Fibroblast of villous mesenchyme (primary cell): ENCODE measurements around the gene STX8. TPM values are rescaled to one million over a fixed set of nuclear protein-coding genes. Genes with fewer than 3 reads are reported as not detected.

Experiments
- DNase-seq: peaks from one replicate; pipeline ENCODE4 v3.0.0-alpha.2; 2010; ENCODE audit warnings: low read depth
- H3K4me3 ChIP-seq: 2 replicates; pipeline ENCODE4 v1.5.1; 2011; ENCODE audit warnings: low read depth, mild to moderate bottlenecking, low read length
- total RNA-seq: library from RNA; depleted of rRNA; stranded (reverse); fragments of >200 nt; gene quantifications from 2 replicates; pipeline ENCODE4 v1.2.3, GENCODE V29; 2012
- TF ChIP-seq, protein P1 (sequence below): IDR thresholded peaks from 2 replicates; pipeline ENCODE4 v1.5.1; 2012; ENCODE audit warnings: low read depth, mild to moderate bottlenecking, low read length; ENCODE audit not compliant: insufficient read depth

The STX8 gene
- total RNA-seq, 1 donor = 91.1 TPM

DNA sequence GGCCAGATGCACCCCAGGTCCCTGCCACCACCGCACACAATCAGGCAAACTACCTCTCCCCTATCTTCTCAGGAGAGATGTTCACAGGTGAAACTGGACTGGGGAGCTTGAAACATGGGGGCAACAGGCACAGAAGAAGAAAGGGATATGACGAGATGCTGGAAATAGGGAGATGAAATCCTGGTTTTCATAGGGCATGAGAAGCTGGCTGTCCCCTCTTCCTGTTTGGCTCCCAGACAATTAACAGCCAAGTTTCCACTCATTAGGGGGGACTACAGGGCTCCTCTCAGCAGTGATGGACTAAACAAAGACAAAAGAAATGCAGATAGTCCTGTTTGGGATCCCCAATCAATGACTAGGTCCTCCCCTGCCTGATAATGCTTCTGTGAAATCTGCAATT, 288.3 kb downstream of the STX8 start:
- TF ChIP-seq, protein P1, sequence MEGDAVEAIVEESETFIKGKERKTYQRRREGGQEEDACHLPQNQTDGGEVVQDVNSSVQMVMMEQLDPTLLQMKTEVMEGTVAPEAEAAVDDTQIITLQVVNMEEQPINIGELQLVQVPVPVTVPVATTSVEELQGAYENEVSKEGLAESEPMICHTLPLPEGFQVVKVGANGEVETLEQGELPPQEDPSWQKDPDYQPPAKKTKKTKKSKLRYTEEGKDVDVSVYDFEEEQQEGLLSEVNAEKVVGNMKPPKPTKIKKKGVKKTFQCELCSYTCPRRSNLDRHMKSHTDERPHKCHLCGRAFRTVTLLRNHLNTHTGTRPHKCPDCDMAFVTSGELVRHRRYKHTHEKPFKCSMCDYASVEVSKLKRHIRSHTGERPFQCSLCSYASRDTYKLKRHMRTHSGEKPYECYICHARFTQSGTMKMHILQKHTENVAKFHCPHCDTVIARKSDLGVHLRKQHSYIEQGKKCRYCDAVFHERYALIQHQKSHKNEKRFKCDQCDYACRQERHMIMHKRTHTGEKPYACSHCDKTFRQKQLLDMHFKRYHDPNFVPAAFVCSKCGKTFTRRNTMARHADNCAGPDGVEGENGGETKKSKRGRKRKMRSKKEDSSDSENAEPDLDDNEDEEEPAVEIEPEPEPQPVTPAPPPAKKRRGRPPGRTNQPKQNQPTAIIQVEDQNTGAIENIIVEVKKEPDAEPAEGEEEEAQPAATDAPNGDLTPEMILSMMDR = no peak
- DNase-seq = no peak
- no peak overlapping the region for H3K4me3 ChIP-seq

DNA sequence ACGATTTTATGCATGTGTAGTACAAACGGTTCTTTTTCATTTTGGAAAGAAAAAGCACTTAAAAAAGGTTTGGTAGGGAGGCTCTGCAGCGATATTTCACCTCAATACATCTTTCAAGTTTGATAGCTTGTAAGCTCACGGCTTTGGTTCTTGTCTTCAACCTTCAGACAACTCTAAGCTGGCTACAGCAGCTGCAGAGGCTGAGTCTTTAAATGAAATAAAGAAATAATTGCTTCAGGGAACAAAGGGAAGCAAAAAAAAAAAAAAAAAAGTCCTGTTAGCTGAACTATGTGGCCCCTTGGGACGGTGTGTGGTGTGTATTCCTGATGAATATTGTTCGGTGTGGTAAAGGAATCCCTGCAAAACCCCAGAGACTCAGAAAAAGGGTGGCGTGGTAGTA, 289.2 kb downstream of the STX8 start:
- peak overlapping the region; percentile 33 for H3K4me3 ChIP-seq
- no peak for DNase-seq
- TF ChIP-seq, protein P1 = no peak

DNA sequence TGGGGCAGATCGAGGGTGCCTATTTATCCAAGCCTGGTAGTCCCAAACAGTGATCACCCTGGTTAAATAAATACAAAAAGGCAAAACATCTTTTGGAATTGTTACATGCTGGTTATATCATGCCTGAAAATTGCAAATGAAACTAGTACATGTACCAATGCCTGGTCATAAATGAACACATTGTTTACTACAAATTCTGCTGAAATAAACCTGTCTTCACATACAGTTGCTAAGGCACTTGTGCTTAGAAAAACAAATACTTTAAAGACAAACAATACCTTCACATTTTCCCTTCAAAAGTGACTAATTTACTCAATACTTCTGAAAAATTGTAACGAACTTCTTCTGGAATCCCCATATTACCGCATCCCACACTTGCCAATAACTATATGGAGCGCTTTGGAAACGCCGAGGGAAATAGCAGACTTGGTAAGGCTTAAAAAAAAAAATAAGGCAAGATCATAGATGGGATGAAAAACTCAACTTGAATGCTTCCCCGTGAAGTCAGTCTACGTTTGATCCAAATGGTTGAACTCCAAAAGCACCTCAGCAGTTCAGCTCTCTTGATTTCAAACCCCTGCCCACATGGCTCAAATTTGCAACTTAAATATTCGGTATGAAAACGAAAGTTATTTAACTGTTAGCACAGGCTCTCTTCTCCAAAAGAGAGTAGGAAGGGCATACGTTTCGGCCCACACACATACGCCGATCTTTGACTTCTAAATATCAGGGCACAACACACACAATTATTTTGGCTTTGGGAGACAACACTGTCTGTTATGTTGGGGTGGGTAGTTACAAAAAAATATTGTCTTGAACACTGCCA, 289.8 kb downstream of the STX8 start:
- TF ChIP-seq, protein P1 = no peak
- DNase-seq = peak; percentile 26
- H3K4me3 ChIP-seq = peak overlapping the region; percentile 33

DNA sequence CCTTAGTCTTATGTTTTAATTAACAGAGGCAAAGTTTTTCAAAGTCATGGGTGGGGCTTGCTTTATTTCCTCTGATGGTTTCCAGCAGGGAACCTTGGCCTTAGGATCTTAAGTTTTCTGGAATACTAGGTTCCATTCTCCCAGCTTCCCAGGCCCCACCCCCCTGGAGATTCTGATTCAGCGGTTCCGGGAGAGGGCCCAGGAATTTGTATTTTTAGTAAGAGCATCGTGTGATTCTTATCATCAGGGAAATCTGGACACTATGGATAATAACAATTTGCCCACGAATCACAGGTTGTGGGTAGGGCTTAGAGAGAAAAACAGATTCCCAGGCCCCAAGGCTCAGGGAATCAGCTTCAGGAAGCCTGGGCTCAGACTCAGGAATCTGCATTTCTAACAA, 290.7 kb downstream of the STX8 start:
- H3K4me3 ChIP-seq = no peak overlapping the region
- TF ChIP-seq, protein P1 = no peak
- DNase-seq = peak; percentile 36

DNA sequence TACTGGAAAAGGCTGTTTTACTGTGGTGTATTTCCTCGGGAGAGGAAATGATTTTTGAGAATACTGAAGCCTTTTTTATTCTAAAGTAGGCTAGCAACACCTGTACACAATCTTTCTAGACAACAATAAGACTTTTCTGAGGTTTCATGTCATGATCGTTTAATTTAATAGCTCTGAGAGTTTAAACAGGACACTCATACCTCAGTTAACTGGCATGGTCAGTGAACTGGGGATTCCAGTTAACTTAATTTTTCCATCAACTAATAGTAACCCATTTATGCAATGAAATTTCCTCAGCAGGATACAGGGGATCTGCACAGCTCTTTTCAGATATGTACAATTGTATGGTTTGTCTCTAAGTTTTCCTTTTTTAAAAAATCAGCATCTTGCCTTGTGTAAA, 291.7 kb downstream of the STX8 start:
- DNase-seq = no peak
- H3K4me3 ChIP-seq = no peak overlapping the region
- TF ChIP-seq, protein P1 = no peak

DNA sequence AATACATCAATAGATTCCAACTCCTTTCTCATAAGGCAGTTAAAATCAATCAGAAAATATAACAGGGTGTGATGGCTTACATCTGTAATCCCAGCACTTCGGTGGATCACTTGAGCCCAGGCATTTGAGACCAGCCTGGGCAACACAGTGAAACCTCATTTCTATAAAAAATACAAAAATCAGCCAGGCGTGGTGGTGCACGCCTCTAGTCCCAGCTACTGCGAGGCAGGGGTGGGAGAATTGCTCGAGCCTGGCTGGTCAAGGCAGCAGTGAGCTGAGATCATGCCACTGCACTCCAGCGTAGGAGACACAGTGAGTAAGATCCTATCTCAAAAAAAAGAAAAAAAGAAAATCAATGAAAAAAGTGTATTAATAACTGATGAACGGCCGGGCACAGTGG, 295.7 kb downstream of the STX8 start:
- TF ChIP-seq, protein P1 = no peak
- H3K4me3 ChIP-seq = no peak overlapping the region
- no peak for DNase-seq

DNA sequence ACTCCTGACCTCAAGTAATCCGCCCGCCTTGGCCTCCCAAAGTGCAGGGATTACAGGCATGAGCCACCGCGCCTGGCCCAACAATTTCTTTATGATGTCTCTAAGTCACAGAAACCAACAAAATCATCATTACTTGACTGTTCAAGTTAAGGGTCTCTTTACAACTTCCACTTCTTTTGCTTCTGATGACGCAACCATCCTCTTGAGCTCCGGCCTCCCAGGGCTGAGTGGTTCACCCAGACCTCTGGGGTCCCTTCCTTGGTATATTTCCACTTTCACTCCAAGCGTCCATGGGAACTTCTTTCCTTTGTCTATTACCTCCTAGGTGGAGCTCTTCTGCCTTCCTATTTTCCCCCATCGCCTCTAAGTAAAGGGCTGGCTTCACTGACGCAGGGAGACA, 300.6 kb downstream of the STX8 start:
- TF ChIP-seq, protein P1 = no peak
- H3K4me3 ChIP-seq = no peak overlapping the region
- no peak for DNase-seq
